Measurements from ENCODE around the gene SLC11A1. TPM values are rescaled to one million over a fixed set of nuclear protein-coding genes. Genes with fewer than 3 reads are reported as not detected.

SLC11A1 gene
- total RNA-seq, 1 donor from 2014 or later, result 6.4 TPM

- Histone ChIP-seq H3K9me3 (replicated peaks) (no peaks in the 10 kb centered on the region), H3K27me3 (ENCODE audit: low read depth) (no peaks in the 10 kb centered on the region), H3K4me1 (no peaks in the 10 kb centered on the region), H3K36me3 (no peaks in the 10 kb centered on the region), H3K27ac (replicated peaks) (no peak overlapping the region), H3K4me3 (no peak overlapping the region)
- intact Hi-C loops (cut with micrococcal nuclease), result no loop called here
- no peak for DNase-seq
- no peak for TF ChIP-seq CTCF (IDR thresholded peaks at IDR 0.05; ENCODE audit: borderline replicate concordance)
Measured at GRCh38 chr2:218421027-218421426, 39.0 kb downstream of the SLC11A1 start.

- intact Hi-C loops (cut with micrococcal nuclease), result no loop called here
- no peak overlapping the region for H3K4me3 ChIP-seq
- no peaks in the 10 kb centered on the region for H3K4me1 ChIP-seq
- no peaks in the 10 kb centered on the region for H3K27me3 ChIP-seq (ENCODE audit: low read depth)
- no peaks in the 10 kb centered on the region for H3K36me3 ChIP-seq
- DNase-seq, result no peak
- H3K27ac ChIP-seq (replicated peaks), result no peak overlapping the region
- no peaks in the 10 kb centered on the region for H3K9me3 ChIP-seq (replicated peaks)
- no peak for TF ChIP-seq CTCF (IDR thresholded peaks at IDR 0.05; ENCODE audit: borderline replicate concordance)
Measured at GRCh38 chr2:218422403-218423086, 40.5 kb downstream of the SLC11A1 start.

DNA sequence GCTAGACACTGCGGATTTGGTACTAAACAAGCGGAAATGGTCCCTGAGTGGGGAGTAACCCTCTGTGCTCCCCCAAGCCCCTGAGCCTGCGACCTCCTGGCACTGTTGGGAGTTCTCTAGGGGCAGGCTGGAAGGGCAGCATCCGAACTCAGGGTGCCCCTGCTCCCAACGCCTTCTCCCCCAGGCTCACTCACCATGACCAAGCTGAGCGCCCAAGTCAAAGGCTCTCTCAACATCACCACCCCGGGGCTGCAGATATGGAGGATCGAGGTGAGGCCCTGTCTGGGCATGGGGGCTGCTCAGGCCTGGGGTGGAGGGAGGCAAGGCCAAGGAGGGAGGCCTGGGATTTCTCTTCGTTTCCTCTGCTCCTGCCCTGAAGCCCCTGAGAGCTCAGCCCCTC lies 41.5 kb downstream of the SLC11A1 start:
- Histone ChIP-seq H3K4me3 (no peak overlapping the region), H3K36me3 (no peaks in the 10 kb centered on the region), H3K9me3 (replicated peaks) (no peaks in the 10 kb centered on the region), H3K27ac (replicated peaks) (no peak overlapping the region), H3K4me1 (no peaks in the 10 kb centered on the region), H3K27me3 (ENCODE audit: low read depth) (no peaks in the 10 kb centered on the region)
- no peak for TF ChIP-seq CTCF (IDR thresholded peaks at IDR 0.05; ENCODE audit: borderline replicate concordance)
- intact Hi-C loops (cut with micrococcal nuclease), result no loop called here
- no peak for DNase-seq

GRCh38 chr2:218425531-218425930 lies 43.5 kb downstream of the SLC11A1 start:
- Histone ChIP-seq H3K36me3 (no peaks in the 10 kb centered on the region), H3K9me3 (replicated peaks) (no peaks in the 10 kb centered on the region), H3K27ac (replicated peaks) (no peak overlapping the region), H3K4me1 (no peaks in the 10 kb centered on the region), H3K4me3 (no peak overlapping the region), H3K27me3 (ENCODE audit: low read depth) (no peaks in the 10 kb centered on the region)
- no peak for DNase-seq
- intact Hi-C loops (cut with micrococcal nuclease), result no loop called here
- no peak for TF ChIP-seq CTCF (IDR thresholded peaks at IDR 0.05; ENCODE audit: borderline replicate concordance)

GRCh38 chr2:218427741-218428140 lies 45.7 kb downstream of the SLC11A1 start:
- intact Hi-C loops (cut with micrococcal nuclease), result no loop called here
- TF ChIP-seq CTCF (IDR thresholded peaks at IDR 0.05; ENCODE audit: borderline replicate concordance), result no peak
- Histone ChIP-seq H3K27me3 (ENCODE audit: low read depth) (no peaks in the 10 kb centered on the region), H3K4me1 (no peaks in the 10 kb centered on the region), H3K27ac (replicated peaks) (no peak overlapping the region), H3K9me3 (replicated peaks) (no peaks in the 10 kb centered on the region), H3K36me3 (no peaks in the 10 kb centered on the region), H3K4me3 (no peak overlapping the region)
- no peak for DNase-seq
